HG03159 (cell line): ENCODE results near the gene SEMA6B.
"Not testable (repeated sequence)": the region's sequence is repeated elsewhere in the genome, so short reads cannot be mapped to it uniquely, and the experiment has no call there.

Experiments
- ATAC-seq: cut with Tn5 transposase; IDR thresholded peaks from one replicate; pipeline ENCODE4 v1.9.1; 2021; ENCODE audit warnings: mild to moderate bottlenecking, moderate library complexity; ENCODE audit not compliant: unreplicated experiment

Gene SEMA6B

DNA sequence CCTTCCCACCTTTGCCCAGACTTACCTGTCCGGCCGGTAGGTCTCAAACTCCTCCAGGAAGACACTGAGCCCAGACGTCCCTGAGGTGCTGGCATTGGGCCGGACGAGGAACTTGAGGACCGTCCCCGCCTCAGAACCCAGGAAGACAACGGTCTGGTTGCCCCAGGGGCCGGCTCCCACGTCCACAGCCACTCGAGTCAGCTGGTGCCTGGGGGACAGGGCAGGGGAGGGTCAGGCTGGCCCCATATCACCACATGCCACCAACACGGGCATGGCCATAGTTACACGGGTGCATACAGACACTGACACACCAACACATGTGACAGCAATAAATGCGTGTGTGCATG is 11.3 kb downstream of the SEMA6B start:
- no peak for ATAC-seq

DNA sequence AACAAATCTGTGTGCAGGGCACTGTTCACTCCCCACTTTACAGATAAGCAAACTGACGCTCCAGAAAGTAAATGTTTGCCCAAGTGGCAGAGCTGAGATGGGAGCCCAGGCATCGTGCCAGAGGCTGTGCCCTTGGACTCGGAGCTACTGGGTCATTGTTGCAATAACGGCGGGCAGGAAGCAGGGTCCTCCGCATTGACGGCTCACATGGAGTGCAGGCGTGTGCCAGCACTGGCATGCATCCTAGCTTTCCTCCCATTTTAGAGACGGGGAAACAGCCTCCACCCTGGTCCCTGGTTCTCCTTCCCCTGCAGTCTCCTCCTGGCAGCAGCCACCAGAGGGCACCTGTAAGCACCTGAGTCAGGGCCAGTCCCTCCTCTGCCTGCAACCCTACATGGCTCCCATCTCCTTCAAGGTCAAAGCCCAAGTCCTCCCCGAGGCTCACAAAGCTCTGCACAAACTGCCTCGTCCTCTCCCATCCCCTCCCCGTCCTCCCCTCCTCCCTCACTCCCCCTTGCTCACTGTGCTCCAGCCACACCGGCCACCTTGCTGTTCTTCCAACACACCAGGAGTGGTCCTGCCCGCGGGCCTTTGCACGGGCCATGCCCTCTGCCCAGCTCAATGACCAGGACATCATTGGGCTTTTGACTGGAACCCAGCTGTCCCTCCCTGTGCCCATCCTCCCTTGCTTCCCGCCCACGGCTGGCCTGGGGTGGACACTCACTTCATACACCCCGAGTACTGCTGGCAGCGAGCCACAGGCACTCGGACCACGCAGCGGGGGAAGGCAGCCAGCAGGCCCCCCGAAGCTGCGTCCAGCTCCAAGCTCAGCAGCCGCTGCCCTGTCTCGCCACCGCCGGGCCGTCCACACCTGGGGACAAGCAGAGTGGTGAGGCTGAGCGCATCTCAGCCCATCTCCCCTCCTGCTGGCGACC is 11.9 kb downstream of the SEMA6B start:
- ATAC-seq: no peak

DNA sequence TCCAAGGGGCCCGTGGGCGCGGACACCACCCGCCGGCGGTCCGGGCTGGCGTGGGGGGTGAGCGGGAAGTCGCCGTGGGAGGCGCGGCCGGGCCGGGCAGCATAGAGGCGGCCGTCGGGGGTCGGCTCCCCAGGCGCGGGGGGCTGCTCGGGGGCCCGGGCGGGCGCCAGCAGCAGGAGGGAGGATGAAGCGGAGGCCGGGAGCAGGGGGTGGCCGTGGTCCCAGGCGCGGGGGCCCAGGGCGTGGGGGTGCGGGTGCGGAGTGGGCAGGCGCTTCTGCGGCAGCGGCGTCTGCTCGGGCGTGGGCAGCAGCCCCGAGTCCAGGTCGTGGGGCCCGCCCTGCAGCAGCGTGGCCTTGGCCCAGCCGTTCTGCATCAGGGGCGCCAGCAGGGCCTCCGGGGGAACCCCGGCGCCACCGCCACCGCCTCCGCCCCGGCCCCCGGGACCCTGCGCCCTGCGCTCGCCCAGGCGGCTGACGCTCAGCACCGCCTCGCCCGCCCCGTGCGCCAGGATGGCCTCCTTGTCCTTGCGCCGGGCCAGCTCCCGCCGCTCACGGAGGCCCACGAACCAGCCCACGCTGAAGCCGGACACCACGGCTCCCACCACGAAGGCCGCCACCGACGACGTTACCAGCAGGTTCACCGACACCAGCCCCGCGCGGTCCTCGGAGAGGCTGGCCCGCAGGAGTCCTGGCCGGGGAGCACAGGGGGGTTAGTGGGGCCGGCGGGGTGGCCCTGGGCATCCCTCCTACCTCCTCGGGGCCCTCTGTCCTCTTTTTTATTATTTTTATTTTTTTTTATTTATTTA is 15.4 kb downstream of the SEMA6B start:
- no peak for ATAC-seq

DNA sequence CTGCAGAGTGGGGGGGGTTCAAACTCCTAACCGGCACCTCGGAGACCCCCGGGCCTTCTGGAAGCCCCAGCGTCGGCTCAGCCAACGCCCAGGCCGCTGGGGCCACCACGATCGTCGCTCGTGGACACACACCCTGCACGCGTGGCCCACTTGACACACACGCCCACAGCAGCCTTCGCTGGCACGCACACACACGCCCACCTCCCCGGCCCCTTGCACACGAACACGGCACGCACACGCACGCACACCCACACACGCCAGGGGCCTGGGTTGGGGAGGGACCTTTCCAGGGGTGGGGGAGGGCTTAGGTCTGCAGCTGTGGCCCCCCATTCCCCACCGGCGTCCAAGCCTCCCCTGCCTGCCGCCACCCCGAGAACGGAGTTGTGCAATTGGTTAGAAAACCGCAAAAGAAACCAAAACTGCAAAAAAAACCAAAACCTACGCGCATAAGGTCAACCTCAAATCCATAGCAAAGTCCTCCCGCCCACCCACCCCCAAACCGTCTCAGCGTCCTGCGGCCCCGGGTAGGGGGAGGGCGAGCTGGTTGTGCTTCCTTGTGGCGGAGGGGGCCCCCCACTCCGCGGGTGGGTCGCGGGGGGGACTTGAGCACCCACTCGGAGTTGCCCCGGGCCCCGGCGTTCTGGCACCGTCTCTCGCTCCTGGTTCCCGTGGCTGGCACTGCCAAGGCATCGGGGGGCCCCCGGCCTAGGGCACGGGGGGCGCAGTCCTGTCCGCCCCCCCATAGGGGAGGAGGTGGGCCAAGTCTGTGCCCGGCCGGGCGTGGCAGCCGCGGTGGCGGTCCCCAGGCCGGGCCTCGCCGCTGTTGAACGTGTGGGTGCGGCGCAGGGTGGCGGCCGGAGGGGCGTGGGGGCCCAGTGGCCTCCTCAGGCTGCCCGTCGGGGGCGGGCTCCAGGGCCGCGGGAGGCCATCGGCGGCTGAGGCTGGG is 16.3 kb downstream of the SEMA6B start:
- ATAC-seq: no peak

DNA sequence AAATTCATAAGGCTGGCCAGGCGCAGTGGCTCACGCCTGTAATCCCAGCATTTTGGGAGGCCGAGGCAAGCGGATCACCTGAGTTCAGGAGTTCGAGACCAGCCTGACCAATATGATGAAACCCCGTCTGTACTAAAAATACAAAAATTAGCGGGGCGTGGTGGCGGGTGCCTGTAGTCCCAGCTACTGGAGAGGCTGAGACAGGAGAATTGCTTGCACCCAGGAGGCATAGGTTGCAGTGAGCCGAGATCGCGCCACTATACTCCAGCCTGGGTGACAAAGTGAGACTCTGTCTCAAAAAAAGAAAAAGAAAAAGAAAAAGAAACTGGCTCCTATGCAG is 17.7 kb downstream of the SEMA6B start:
- ATAC-seq: not testable (repeated sequence)

- no peak for ATAC-seq
Measured at GRCh38 chr19:4541114-4541805, 18.2 kb downstream of the SEMA6B start.

DNA sequence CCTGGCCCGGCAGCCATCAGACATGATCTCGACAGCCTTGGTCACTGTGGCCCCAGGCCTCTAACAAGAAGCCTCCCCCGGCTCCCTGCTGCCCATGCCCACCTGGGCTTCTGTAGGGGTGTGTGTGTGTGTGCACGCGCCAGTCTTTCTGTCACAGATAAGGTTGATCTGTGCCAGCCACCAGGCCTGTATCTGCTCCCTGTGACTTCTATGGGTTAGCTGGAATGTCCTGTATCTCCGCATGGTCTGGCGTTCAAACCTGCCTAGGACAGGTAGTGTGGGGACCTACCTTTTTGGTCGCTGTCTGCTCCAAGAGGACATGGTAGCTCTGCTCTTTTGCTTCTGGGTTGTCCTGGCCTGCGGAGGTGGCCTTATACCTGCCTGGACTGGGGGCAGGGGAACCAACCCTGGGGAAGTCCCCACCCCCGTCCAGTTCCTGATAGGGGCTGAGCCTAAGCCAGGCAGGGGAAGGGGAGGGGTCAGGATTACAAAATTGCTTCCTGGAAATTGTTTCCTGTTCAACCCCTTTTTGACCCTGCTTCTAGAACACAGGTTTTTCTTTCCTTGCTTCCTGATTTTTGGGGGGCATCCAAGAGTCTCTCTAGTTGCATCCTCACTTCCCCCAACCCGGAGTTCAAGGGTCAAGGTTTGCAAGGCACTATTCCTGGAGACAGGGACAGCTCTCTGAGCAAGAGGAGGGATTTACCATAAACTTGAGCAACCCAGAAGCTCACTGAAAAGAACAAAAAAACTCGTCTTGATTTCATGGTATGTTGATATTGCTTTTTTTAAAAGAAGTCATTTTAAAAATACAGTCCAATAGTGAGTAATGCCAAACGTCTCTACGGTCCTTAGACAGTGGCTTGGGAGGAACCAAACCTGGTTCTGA is 19.5 kb downstream of the SEMA6B start, which contains the start of gene LRG1:
TSS of gene LRG1 (minus strand) at position 344 of the 889 bp plus-strand sequence. CDS start at position 321, 23 bp downstream.
- ATAC-seq: no peak

DNA sequence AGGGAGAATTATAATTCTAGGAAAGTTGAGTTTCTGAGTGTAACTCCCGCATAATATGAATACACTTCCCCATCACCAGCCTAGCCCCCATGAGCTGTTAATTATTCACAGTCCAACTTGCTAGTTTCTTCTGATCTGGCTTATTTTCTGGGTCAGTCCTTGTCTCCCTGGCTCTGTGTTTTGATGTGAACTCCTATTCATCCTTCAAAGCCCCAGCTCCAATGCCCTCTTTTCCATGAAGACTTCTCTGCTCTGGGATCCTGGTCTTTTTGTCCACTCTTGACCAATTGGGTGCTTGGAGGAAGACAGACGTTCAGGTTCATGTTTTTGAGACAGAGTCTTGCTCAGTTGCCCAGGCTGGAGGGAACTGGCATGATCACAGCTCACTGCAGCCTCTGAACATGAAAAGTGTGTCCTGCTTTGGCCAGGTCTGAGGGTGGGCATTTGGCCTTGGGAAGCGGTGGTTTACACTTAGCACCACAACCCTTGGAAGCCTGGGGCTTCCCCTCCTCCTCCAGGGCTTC is 20.3 kb downstream of the SEMA6B start:
- ATAC-seq: no peak

GRCh38 chr19:4538601-4538954 is 20.9 kb downstream of the SEMA6B start:
- no peak for ATAC-seq

GRCh38 chr19:4537953-4538600 is 21.4 kb downstream of the SEMA6B start:
- no peak for ATAC-seq

DNA sequence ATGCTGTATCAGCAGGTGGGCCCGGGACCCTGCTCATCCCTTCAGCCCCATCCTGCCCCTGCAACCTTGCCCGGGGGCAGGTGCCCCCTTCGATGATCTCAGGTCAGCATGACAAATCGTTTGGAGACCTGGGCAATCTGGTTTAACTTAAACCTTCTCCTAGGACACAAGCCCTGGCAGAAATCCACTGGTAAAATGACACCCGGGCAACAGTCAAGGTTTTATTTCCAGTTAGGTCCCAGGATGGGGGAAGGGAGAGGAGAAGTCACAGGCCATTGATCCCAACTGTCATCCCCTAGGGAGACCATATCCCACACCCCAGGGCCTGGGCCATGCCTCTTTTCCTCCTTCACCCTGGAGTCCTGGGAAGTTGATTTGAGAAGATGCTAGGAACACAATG is 22.7 kb downstream of the SEMA6B start:
- no peak for ATAC-seq

- no peak for ATAC-seq
Measured at GRCh38 chr19:4534836-4535658, 24.4 kb downstream of the SEMA6B start, which contains the start of gene PLIN5. TSS of gene PLIN5 (minus strand) at chr19:4535224. CDS start at chr19:4534074, 1,150 bp downstream.

DNA sequence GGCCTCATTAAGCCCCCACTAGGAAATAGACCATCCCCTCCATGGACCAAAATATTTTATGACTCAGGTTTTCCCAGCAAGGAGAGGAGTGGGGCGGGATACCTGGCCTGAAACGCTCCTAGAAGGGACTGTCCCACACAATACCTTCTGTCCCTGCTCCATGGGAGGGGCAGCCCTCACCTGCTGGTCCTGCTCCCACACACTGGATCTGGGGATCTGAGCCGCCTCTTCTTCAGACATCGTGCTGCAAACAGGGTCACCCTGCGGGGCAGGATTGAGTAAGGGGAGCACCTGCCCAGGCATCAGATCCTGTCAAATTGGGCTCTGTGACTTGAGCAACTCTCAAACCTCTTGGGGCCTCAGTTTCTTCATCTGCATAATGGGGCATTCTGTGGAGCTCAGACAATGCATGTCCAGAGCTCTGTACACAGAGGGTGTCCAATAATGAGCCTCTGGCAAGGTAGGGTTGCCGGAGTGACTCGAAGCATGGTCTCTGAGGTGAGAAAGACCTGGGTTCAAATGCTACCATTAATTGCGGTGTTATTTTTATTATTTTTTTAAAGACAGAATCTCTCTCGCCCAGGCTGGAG is 25.6 kb downstream of the SEMA6B start:
- ATAC-seq: no peak

DNA sequence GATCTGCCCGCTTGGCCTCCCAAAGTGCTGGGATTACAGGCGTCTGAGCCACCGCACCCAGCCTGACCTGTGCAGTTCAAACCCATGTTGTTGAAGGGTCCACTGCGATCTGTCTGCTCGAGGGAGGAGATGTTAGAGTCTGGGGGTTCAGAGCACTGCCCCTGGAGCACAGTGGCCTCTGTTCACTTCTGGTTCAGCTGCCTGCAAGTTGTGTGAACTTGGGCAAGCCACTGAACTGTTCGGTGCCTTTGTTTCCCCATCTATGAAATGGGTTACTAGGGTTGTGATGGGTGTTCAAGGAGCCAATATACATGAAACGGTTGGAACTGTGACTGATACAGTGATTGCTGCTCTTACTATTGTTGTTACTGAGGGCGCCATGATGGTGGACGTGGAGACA is 26.1 kb downstream of the SEMA6B start:
- ATAC-seq: no peak

- no peak for ATAC-seq
Measured at GRCh38 chr19:4531562-4532165, 27.8 kb downstream of the SEMA6B start.

DNA sequence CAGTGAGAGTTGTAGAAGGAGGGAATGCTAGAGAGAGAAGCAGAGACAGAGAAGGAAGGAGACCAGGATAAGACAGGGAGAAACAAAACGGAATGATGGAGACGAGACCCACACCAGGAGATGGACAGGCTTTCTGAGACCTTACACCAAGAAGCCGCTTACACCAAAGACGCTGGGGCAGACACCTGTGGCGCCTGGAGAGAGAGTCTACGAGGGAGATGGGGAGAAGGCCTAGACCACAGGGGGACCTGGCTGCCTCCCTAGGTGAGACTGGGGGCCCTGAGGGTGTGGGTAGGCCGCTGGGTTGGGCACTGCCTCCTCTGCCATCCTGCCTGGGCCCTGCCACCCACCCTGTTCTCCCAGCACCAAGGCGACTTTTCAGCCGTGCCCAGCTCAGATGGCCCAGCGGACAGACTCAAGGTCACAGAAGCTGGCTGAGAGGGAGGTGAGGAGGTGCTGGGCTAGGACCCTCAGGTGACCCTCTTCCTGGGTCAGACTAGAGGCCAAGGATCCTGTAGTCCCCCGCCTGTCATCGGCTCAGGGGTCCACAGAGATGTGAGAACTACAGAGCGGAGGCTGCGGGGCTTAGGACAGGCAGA is 29.5 kb downstream of the SEMA6B start:
- ATAC-seq: no peak
